Neuronal stem cell (in vitro differentiated cells): Measurements from ENCODE around the gene CCDC137.

Experiments
- DNase-seq: peaks from one replicate; pipeline ENCODE4 v3.0.0-alpha.2; 2013; ENCODE audit warnings: low spot score
- H2AFZ ChIP-seq: one replicate; pipeline ENCODE4 v1.6.1; 2013; ENCODE audit warnings: mild to moderate bottlenecking, low read length, inconsistent platforms
- H2AK5ac ChIP-seq: 2 replicates; pipeline ENCODE4 v1.6.1; 2013; ENCODE audit warnings: low read depth, mild to moderate bottlenecking, inconsistent platforms, low read length, moderate library complexity, mixed read lengths
- H2BK120ac ChIP-seq: 2 replicates; pipeline ENCODE4 v1.6.1; 2013; ENCODE audit warnings: low read depth, mild to moderate bottlenecking, inconsistent platforms, low read length, moderate library complexity, mixed read lengths
- H2BK12ac ChIP-seq: one replicate; pipeline ENCODE4 v1.6.1; 2013; ENCODE audit warnings: low read length, inconsistent platforms
- H2BK15ac ChIP-seq: 2 replicates; pipeline ENCODE4 v1.6.1; 2013; ENCODE audit warnings: mild to moderate bottlenecking, low read length, inconsistent platforms, mixed read lengths
- H2BK5ac ChIP-seq: one replicate; pipeline ENCODE4 v1.6.1; 2013; ENCODE audit warnings: inconsistent platforms, mild to moderate bottlenecking, low read length, moderate library complexity
- H3K14ac ChIP-seq: one replicate; pipeline ENCODE4 v1.6.1; 2013; ENCODE audit warnings: low read length, inconsistent platforms
- H3K18ac ChIP-seq: 2 replicates; pipeline ENCODE4 v1.6.1; 2013; ENCODE audit warnings: low read length, inconsistent platforms
- H3K23ac ChIP-seq: 2 replicates; pipeline ENCODE4 v1.6.1; 2013; ENCODE audit warnings: low read depth, mild to moderate bottlenecking, mixed read lengths, low read length, inconsistent platforms; ENCODE audit not compliant: poor library complexity
- H3K27ac ChIP-seq: replicated peaks from 3 replicates; pipeline ENCODE4 v1.5.1; 2013; ENCODE audit warnings: low read length, inconsistent platforms
- H3K27me3 ChIP-seq, 3 experiments: 2 replicates each; pipeline ENCODE4 v1.6.1; 2013; ENCODE audit warnings: low read length in 3 of 3, mild to moderate bottlenecking in 2 of 3, inconsistent platforms in 1 of 3, low read depth in 1 of 3, mixed read lengths in 1 of 3, moderate library complexity in 1 of 3; ENCODE audit not compliant: control insufficient read depth in 3 of 3, insufficient read depth in 3 of 3
- H3K36me3 ChIP-seq, 2 donors: replicated peaks in 1 of 2; 2 replicates each; pipeline ENCODE4 v1.6.1; 2013; ENCODE audit warnings: low read length in 2 of 2; ENCODE audit not compliant: control insufficient read depth in 2 of 2, insufficient read depth in 2 of 2
- H3K4ac ChIP-seq: 2 replicates; pipeline ENCODE4 v1.6.1; 2013; ENCODE audit warnings: inconsistent platforms, mild to moderate bottlenecking, low read length, moderate library complexity
- H3K4me1 ChIP-seq, 2 donors: 1 replicate in 1 of 2; 2 replicates in 1 of 2; pipeline ENCODE4 v1.6.1; 2013; ENCODE audit warnings: low read length in 2 of 2, low read depth in 1 of 2; ENCODE audit not compliant: control insufficient read depth in 2 of 2, insufficient read depth in 1 of 2
- H3K4me2 ChIP-seq: one replicate; pipeline ENCODE4 v1.6.1; 2013; ENCODE audit warnings: mild to moderate bottlenecking, low read length, inconsistent platforms; ENCODE audit not compliant: insufficient read depth, poor library complexity, severe bottlenecking
- H3K4me3 ChIP-seq, 2 donors: 2 replicates each; pipeline ENCODE4 v1.5.1; 2013; ENCODE audit warnings: low read length in 2 of 2, mild to moderate bottlenecking in 2 of 2, inconsistent platforms in 1 of 2, moderate library complexity in 1 of 2
- H3K79me1 ChIP-seq: one replicate; pipeline ENCODE4 v1.6.1; 2013; ENCODE audit warnings: low read depth, mild to moderate bottlenecking, inconsistent platforms, low read length, moderate library complexity
- H3K9ac ChIP-seq: one replicate; pipeline ENCODE4 v1.6.1; 2013; ENCODE audit warnings: mild to moderate bottlenecking, low read depth, low read length, inconsistent platforms; ENCODE audit not compliant: poor library complexity
- H3K9me3 ChIP-seq, 2 donors: replicated peaks in 1 of 2; 2 replicates each; pipeline versions ENCODE3 to v1.6.1; 2013; ENCODE audit warnings: low read length in 2 of 2, mild to moderate bottlenecking in 2 of 2, inconsistent platforms in 1 of 2, low read depth in 1 of 2, mixed read lengths in 1 of 2, moderate library complexity in 1 of 2; ENCODE audit not compliant: control insufficient read depth in 2 of 2, insufficient read depth in 1 of 2
- H4K8ac ChIP-seq: one replicate; pipeline ENCODE4 v1.6.1; 2013; ENCODE audit warnings: low read depth, mild to moderate bottlenecking, inconsistent platforms, low read length, moderate library complexity
- H4K91ac ChIP-seq: one replicate; pipeline ENCODE4 v1.6.1; 2013; ENCODE audit warnings: low read length, low read depth, mild to moderate bottlenecking, inconsistent platforms; ENCODE audit not compliant: poor library complexity
- WGBS, 2 donors: extraction: QIAGEN DNeasy Blood & Tissue Kit; methylation state at CpG; one replicate each; pipeline ENCODE4 v1.1.7; 2013; ENCODE audit warnings: missing lambda C conversion rate in 2 of 2, mixed read lengths in 1 of 2; ENCODE audit not compliant: insufficient read length in 2 of 2, insufficient replicate concordance in 1 of 2; ENCODE audit errors: extremely low coverage in 2 of 2; 5-methylcytosine and 5-hydroxymethylcytosine counted together

The CCDC137 gene

DNA sequence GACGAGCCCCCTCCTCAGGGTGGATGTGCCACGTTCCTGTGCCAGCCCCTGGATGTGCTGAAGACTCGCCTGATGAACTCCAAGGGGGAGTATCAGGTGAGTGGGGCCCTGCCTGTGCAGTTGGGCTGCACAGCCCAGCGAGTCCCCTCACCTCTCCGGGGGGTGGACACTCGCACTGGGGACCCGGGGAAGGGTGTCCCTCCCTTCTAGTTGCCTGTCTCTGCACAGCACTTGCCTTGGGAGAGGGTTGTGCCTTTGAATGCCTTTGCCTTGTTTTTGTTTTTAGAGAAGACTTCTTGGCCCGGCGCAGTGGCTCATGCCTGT is 51.2 kb downstream of the CCDC137 start:
- no peak overlapping the region for H3K9ac ChIP-seq

DNA sequence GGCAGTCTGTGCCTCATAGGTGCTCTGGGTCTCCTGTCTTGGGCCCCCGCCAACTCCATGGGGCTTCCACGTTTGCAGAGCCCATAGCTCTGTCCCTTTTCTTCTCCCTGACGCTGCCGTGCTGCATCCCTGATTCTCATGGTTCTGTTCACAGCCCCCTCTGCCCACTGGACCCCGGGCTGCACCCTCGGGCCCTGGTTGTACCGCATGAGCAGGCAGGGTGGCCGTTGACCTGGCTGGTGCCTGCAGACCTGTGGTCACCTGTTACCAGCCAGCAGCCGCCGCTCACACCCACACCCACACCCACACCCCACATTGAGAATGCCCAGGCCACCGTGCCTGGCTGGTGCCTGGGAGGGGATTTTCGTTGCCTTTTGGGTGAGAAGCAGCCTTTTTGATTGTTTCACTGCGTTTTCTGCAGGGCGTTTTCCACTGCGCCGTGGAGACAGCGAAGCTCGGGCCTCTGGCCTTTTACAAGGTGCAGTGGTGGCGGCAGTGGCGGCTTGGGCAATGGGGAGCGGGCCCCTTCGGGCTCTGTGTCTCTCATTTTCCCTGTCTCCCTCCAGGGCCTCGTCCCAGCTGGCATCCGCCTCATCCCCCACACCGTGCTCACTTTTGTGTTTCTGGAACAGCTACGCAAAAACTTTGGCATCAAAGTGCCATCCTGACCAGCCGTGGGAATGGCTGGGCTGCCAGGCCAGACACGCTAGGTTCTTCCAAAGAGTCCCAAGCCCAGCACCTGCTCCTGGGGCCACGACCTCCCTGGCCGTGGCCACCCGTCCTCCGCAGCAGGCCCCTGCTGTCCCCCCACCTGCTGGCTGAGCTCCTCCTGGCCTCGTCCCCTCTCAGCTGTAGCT is 53.1 kb downstream of the CCDC137 start:
- Histone ChIP-seq H2BK15ac (no peak overlapping the region), H3K9ac (no peak overlapping the region), H2AK5ac (no peak overlapping the region), H2BK12ac (no peak overlapping the region), H2AFZ (no peak overlapping the region), H2BK5ac (peak overlapping the region; percentile 75), H3K4ac (no peak overlapping the region), H3K79me1 (peaks cover 11% of the 10 kb centered on the region), H3K4me1 (no peaks in the 10 kb centered on the region), H4K91ac (no peak overlapping the region), H3K4me3 (no peak overlapping the region), H3K36me3 (peaks cover 10 to 36% of the 10 kb centered on the region in 2 donors), H3K18ac (no peak overlapping the region), H2BK120ac (no peak overlapping the region), H3K4me2 (no peak overlapping the region), H3K14ac (peak overlapping the region; percentile 56), H3K27me3 (no peaks in the 10 kb centered on the region), H3K9me3 (no peaks in the 10 kb centered on the region), H3K27ac (no peak overlapping the region), H4K8ac (peak overlapping the region; percentile 3), H3K23ac (no peak overlapping the region)
- WGBS, 2 donors: no CpG with 5 or more reads among the region's 33 CpGs
- no peak for DNase-seq

More for the DNA sequence above, 51.2 kb downstream of the CCDC137 start:
- no peak overlapping the region for H2AK5ac ChIP-seq
- peaks cover 12 to 14% of the 10 kb centered on the region in 2 donors for H3K4me1 ChIP-seq
- H4K91ac ChIP-seq: no peak overlapping the region
- H3K27me3 ChIP-seq: no peaks in the 10 kb centered on the region
- H3K4me2 ChIP-seq: no peak overlapping the region
- no peak overlapping the region for H2BK5ac ChIP-seq
- H2BK12ac ChIP-seq: no peak overlapping the region
- H3K27ac ChIP-seq: no peak overlapping the region
- no peak overlapping the region for H2AFZ ChIP-seq
- H2BK120ac ChIP-seq: no peak overlapping the region
- H3K36me3 ChIP-seq: peaks cover 10 to 38% of the 10 kb centered on the region in 2 donors
- no peak overlapping the region for H2BK15ac ChIP-seq
- H3K14ac ChIP-seq: no peak overlapping the region
- H3K9me3 ChIP-seq: no peaks in the 10 kb centered on the region
- no peak overlapping the region for H3K23ac ChIP-seq
- no peak for DNase-seq
- no CpG with 5 or more reads among the region's 9 CpGs for WGBS, 2 donors
- H4K8ac ChIP-seq: no peak overlapping the region
- H3K4ac ChIP-seq: no peak overlapping the region
- H3K79me1 ChIP-seq: peaks cover 24% of the 10 kb centered on the region
- H3K18ac ChIP-seq: no peak overlapping the region
- no peak overlapping the region for H3K4me3 ChIP-seq

DNA sequence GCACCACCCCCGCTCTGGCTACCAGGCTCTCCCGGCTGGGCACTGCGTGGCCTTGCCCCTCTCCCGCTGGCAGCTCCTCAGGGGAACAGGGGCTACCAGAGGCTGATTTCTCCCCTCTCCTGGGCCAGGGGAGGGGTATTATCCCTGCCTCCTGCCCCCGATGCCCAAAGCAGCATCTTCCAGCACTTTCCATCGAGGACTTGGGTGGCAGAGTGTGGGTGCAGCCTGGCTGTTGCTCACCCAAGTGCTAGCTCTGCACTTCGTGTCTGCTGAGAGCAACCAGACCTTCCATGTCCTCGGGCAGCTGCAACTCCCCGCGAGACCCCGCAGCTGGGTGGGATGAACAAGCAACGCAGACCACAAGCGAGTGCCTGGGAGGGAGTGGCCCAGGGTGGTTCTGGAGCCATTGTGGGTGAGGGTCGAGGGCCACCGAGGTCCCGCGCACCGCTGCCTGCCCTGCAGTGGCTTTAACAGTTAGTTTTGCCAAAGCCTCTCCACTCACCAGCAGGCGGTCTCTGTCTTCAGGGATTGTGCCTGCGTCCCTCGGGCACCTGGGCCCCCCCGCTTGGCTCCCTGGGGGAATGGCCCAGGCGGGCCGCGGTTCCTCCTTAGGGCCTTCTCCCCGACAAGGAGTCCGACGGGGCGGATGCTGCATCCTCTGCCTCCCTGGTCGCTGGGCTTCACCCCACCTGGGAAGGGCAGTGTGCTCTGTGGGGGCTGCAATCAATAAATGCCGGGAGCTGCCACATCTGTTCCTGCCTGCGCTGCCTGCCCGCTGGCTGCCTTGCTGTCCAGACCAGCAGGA is 53.9 kb downstream of the CCDC137 start:
- H4K8ac ChIP-seq: no peak overlapping the region
- peak overlapping the region; percentile 75 for H2BK5ac ChIP-seq
- peak overlapping the region; percentile 39 for H3K18ac ChIP-seq
- no peak overlapping the region for H4K91ac ChIP-seq
- H3K9me3 ChIP-seq: no peaks in the 10 kb centered on the region
- H3K9ac ChIP-seq: no peak overlapping the region
- no peak overlapping the region for H3K23ac ChIP-seq
- no peak overlapping the region for H2AFZ ChIP-seq
- no peak overlapping the region for H3K4me2 ChIP-seq
- DNase-seq: no peak
- no peaks in the 10 kb centered on the region for H3K27me3 ChIP-seq
- no peaks in the 10 kb centered on the region for H3K4me1 ChIP-seq
- H3K27ac ChIP-seq: no peak overlapping the region
- peak overlapping the region; percentile 56 for H3K14ac ChIP-seq
- peaks cover 7 to 28% of the 10 kb centered on the region in 2 donors for H3K36me3 ChIP-seq
- no CpG with 5 or more reads among the region's 33 CpGs for WGBS, 2 donors
- no peak overlapping the region for H2BK15ac ChIP-seq
- no peak overlapping the region for H2AK5ac ChIP-seq
- no peak overlapping the region for H2BK120ac ChIP-seq
- H2BK12ac ChIP-seq: no peak overlapping the region
- H3K4me3 ChIP-seq: no peak overlapping the region
- no peak overlapping the region for H3K4ac ChIP-seq
- H3K79me1 ChIP-seq: peaks cover 6% of the 10 kb centered on the region
